GM12878 (cell line): Measurements from ENCODE around the gene DPM3.

Experiments used
- TF ChIP-seq, protein P1 (sequence below), 3 experiments: IDR thresholded peaks in 2 of 3; conservative IDR thresholded peaks in 1 of 3; 2 replicates each; pipeline ENCODE4 v1.5.1; 2011; ENCODE audit warnings: low read depth in 3 of 3, low read length in 3 of 3, mild to moderate bottlenecking in 3 of 3, control low read depth in 2 of 3, moderate library complexity in 2 of 3, inconsistent platforms in 1 of 3, mixed read lengths in 1 of 3; ENCODE audit not compliant: control insufficient read depth in 2 of 3, insufficient read depth in 1 of 3; ENCODE audit errors: extremely low read depth in 1 of 3
- TF ChIP-seq, protein P2 (sequence below): fragments of 450-650 bp; IDR thresholded peaks from 2 replicates; pipeline ENCODE4 v1.6.1; 2014; ENCODE audit warnings: mild to moderate bottlenecking

DNA sequence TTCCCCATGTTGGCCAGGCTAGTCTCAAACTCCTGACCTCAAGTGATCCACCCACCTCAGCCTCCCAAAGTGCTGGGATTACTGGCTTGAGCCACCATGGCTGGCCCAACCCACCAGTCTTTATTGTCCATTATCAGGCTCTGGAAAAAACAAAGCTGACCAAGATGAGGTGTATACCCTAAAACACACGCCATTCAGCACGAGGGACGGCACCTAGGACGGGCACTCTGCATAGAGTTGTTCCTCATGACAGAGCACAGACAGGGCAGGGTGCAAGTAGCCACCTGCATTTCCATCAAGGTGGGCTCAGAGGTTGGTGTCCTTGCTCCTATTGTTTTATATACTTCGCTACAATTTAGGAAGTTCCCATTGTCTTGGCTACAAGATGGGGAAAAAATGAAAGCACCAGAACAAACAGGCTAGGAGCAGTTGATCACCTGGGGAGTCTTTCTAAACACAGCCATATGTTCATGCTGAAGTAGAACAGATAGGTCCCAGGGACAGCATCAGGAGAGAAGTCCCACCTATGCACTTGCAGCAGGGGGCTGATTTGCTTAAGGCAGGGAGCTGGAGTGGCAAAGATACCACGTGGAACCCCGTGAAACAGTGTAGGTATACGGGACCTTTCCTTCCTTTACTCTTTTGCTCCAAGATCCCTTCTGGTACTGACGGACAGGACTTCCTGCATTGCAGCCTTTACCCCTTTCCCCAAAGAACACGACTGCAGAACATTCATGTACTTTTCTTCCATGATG is 28.3 kb upstream of the DPM3 start:
- TF ChIP-seq, protein P1, sequence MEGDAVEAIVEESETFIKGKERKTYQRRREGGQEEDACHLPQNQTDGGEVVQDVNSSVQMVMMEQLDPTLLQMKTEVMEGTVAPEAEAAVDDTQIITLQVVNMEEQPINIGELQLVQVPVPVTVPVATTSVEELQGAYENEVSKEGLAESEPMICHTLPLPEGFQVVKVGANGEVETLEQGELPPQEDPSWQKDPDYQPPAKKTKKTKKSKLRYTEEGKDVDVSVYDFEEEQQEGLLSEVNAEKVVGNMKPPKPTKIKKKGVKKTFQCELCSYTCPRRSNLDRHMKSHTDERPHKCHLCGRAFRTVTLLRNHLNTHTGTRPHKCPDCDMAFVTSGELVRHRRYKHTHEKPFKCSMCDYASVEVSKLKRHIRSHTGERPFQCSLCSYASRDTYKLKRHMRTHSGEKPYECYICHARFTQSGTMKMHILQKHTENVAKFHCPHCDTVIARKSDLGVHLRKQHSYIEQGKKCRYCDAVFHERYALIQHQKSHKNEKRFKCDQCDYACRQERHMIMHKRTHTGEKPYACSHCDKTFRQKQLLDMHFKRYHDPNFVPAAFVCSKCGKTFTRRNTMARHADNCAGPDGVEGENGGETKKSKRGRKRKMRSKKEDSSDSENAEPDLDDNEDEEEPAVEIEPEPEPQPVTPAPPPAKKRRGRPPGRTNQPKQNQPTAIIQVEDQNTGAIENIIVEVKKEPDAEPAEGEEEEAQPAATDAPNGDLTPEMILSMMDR (IDR thresholded peaks at IDR 0.05 in 2 of 3, conservative IDR thresholded peaks at IDR 0.05 in 1 of 3; ENCODE audit: control insufficient read depth in 2 of 3, extremely low read depth in 1 of 3, insufficient read depth in 1 of 3, low read depth in 3 of 3, low read length in 3 of 3): no peak
- TF ChIP-seq, protein P2, sequence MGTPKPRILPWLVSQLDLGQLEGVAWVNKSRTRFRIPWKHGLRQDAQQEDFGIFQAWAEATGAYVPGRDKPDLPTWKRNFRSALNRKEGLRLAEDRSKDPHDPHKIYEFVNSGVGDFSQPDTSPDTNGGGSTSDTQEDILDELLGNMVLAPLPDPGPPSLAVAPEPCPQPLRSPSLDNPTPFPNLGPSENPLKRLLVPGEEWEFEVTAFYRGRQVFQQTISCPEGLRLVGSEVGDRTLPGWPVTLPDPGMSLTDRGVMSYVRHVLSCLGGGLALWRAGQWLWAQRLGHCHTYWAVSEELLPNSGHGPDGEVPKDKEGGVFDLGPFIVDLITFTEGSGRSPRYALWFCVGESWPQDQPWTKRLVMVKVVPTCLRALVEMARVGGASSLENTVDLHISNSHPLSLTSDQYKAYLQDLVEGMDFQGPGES: no peak
